NCI-H2029 treated with DMSO at 0.1 percent for 48 hours (cell line): ENCODE results near the gene NCBP3.

Experiments used
- DNase-seq: peaks from one replicate; lab custom pipeline; 2025; lab: John Stamatoyannopoulos, UW

NCBP3 gene, protein sequence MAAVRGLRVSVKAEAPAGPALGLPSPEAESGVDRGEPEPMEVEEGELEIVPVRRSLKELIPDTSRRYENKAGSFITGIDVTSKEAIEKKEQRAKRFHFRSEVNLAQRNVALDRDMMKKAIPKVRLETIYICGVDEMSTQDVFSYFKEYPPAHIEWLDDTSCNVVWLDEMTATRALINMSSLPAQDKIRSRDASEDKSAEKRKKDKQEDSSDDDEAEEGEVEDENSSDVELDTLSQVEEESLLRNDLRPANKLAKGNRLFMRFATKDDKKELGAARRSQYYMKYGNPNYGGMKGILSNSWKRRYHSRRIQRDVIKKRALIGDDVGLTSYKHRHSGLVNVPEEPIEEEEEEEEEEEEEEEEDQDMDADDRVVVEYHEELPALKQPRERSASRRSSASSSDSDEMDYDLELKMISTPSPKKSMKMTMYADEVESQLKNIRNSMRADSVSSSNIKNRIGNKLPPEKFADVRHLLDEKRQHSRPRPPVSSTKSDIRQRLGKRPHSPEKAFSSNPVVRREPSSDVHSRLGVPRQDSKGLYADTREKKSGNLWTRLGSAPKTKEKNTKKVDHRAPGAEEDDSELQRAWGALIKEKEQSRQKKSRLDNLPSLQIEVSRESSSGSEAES

DNA sequence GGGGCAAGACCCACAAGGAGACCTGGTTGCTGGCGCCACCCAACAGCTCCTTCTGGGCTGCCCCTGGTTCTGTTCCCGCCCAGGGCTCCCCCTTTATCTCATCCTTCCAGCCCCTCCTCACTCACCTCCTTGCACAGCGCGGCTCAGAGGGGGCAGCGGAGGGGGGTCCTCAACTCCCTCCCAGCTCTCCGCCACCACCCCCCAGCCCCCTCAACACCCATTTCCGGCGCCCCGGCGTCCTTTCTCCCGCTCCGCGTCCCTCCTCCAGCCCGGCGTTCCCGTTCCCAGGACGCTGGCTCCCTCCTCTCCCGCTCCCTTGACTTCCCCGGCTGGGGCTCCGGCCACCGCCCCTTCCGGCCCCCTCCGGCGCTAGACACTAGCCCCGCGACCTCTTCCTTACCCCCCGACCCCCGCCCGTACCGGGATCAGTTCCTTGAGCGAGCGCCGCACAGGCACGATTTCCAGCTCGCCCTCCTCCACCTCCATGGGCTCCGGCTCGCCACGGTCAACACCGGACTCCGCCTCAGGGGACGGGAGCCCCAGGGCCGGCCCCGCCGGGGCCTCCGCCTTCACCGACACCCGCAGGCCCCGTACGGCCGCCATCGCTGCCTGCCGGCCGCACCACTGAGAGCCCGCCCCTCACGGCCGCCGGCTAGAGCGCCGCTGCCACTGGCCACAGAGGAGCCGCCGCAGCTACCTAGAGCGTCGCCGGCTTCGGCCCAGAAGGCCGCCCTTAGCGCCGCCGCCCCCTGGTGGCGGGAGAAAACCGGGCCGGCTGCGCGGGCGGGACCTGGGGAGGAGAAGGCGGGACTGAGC lies at the start of gene NCBP3:
Gene NCBP3, minus strand, starts transcription at position 626 of the 816 bp plus-strand sequence. Its CDS starts 23 bp downstream, at position 603.
- peak; percentile 31 for DNase-seq

DNA sequence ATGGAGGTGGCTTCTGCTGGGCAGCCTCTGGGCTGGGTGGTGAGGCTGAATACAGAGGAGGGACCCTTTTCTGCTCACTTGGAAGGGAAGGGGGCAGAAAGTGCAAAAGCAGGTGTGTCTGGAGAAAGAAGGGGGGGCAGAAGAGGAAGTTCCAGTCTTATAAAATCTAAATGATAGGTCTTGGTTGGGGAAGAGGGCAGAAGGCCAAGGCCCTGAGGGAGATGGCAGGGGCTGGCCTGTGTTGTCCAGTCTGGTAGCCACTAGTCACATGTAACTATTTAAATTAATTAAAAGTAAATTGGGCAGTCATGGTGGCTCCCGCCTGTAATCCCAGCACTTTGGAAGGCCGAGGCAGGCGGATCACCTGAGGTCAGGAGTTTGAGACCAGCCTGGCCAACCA lies 49.3 kb upstream of the NCBP3 start:
- no peak for DNase-seq

DNA sequence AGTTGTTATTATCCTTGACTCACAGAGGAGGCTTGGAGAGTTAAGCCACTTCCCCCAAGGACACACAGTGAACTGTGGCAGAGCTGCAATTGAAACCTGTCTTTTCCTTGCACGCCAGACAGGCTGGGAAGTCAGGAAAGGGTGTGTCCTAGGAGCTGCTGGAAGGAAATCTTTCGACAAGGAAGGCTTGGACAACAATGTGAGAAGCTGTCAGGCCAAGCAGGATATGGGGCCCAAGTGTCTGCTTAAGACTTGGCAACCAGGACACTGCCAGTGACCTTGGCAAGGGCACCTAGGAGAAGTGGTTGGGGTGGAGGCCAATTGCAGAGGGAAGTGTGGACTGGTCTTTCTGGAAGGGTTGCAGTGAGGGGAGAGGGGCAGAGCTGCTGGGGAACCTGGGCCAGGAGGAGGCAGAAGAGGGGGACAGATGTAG lies 48.9 kb upstream of the NCBP3 start:
- no peak for DNase-seq

DNA sequence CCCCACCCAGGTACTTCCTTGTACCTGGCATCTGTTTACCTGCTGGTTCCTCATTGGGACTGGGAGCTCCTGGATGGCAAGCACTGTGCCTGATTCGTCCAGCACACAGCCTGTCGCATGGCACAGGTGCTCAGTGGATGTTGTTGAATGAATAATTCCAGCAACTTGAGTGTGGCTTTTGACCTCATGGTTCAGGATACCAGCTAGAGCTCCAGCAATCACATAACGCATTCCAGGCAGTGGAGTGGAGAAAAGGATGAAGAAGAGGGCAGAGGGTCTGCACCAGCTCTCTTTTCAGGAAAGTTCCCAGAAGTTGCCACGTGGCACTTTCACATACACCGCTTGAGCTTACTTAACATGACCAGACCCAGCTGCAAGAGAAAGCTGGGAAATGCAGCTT lies 48.1 kb upstream of the NCBP3 start:
- DNase-seq: no peak

DNA sequence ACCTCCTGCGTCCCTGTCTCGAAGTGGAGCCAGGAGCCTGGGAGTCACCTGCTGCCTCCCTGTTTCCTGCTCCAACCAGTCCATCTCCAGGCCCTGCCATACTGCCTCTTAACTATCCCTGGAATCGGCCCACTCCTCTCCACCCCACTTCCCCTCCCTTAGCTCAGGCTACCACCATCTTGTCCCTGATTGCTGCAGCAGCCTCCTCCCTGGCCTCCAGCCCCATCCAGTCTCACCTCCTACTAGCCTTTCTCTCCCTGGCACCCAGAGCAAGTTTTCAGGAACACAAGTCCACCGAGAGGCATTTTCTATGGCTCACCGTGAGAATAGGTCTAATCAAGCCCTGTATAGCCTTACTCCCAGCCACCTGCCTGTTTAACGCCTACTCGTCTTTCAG lies 47.7 kb upstream of the NCBP3 start:
- DNase-seq: no peak

DNA sequence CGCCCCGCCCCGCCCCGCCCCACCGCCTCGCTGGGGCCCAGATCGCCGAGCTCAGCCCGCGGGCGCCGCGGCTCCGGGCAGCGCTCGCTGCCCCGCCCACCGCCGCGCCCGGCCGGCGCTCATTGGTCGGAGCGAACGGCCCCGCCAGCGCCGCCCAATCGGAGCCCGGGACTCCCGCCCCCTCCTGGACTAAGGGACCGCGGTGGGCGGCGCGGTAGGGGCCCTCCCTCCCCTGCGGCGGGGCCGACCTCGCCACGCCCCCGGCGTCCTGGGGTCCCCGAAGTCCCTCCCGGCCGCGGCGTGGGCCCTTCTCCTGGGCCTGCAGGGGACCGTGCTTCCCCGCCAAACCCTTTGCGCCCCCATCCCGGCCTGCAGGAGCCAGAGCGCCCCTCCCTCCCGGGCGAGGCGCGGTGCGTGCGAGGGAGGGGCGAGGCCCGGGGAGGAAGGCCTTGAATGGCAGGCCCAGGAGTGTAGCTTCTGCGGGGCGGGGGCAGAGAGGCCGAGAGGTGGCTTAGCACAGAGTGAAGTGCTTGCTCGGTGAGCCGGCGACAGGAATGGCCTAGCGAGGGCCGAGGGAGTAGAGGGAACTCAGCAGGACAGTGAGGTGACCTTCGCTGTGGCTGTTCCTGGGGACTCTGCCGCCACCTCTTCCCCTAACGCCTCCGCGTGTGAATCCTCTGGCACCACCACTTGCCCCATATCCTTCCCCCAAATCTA lies 47.1 kb upstream of the NCBP3 start, which contains the start of gene CAMKK1:
Gene CAMKK1, minus strand, starts transcription at position 51 of the 717 bp plus-strand sequence. CDS start 7,366 bp downstream, outside the sequence.
- DNase-seq: no peak

DNA sequence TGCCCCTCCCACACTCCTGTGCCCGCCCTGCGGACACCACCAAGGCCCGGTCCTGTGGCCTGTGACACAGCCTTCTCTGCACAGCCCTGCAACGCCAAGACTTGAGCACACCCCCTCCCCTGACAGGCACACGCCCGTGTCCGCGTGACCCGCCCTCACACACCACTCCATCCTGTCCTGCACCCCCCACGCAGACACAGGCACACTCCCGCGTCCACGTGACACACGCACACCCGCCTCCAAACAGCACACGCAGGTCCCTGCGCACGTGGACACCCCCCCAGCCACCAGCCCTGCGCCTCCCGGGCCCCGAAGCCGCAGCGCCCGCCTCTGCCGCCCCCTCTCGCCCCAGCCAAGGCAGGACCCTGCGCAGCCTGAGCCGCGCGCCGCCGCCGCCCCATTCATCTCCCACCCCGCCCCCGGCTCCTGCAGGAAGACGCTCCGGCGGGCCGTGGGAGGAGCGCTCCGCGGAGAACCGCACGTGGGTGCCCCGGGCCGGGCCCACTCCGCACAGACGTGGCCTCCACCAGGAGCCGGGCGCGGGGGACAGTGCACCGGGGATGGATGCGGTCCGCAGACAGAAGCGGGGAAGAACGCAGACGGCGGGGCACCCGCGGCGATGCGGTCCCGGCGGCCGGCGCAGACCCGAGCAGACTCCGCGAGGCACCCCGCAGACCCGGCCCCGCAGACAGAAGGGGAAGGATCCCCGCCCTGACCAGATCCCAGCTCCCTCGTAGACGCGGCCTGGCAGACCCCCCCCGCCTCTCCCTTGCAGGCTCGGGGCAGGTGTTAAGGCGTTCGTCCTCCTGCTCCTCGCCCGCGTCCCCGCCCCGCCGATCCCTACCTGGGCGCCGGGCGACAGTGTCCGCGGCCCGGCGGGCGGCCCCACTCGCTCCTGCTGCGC lies 46.3 kb upstream of the NCBP3 start:
- DNase-seq: no peak

DNA sequence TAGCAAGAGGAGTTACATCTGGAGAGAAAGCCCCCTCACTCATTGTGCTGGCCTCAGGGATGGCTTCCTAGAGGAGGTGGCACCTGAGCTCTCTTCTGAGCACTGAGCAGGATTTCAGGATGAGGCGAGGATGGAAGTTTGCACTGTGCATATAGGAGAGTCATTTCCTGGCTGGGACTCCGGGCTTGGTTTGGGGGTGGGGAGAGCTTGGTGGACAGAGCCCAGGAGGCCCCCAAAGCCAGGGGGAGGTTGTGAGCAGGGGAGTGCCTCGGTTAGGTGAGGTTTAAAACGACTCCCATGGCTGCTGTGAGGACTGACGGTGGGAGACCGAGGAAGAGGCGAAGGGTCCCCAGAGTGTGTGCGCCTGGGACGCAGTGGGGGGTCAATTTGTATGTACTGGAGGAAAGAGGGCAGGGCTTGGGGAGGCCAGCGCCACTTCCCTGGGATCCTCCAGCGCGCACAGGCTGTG lies 45.6 kb upstream of the NCBP3 start:
- DNase-seq: no peak

DNA sequence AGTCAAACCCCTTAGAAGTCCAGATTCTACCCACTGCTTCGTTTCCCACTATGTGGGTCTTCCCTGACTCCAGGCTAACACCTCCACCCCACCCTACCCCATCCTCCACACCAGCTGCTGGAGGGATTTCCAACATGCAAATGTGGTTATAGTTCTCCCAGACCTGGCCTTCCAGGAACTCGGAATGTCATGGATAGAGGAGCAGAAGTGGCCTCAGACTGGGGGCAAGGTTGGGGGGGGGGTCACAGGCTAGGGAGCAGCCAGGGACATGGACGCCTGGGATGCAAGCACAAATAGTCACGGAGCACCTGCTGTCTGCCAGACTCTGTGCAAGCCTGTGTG lies 44.8 kb upstream of the NCBP3 start:
- no peak for DNase-seq

DNA sequence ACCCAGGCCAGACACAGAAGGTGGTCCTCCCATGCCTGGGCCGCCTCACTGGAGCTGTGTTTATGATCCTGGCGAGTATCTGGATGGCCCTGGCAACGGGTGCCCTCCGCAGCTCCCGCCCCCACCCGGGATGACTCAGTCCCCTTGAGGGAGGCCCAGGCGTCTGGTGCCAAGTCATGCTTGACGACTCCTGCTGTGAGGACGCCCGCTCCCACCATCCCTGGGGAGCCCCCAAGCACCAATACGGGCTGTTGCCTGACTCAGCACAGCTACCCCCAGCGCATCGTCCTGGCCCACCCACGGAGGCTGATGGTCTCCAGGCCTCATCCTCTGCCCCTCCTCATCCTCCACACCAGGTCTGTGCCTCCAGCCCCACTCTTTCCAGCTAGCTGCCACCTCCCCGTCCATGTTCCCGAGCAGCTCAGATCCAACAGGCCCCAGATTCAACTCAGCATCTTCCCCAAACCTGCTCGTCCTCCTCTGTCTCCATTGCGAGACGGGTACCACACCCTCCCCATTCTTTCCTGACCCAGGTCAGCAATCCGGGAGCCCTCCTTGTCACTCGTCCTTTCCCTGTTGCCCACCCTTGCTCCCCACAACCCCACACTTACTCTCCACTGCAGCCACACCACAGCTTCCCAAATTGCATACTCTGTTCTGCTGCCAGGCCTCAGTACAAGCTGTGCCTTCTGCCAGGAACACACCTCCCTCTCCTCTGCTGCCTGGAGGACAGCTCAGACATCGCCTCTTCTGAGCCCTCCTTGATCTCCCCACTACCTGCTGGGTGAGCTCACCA lies 44.2 kb upstream of the NCBP3 start:
- no peak for DNase-seq

DNA sequence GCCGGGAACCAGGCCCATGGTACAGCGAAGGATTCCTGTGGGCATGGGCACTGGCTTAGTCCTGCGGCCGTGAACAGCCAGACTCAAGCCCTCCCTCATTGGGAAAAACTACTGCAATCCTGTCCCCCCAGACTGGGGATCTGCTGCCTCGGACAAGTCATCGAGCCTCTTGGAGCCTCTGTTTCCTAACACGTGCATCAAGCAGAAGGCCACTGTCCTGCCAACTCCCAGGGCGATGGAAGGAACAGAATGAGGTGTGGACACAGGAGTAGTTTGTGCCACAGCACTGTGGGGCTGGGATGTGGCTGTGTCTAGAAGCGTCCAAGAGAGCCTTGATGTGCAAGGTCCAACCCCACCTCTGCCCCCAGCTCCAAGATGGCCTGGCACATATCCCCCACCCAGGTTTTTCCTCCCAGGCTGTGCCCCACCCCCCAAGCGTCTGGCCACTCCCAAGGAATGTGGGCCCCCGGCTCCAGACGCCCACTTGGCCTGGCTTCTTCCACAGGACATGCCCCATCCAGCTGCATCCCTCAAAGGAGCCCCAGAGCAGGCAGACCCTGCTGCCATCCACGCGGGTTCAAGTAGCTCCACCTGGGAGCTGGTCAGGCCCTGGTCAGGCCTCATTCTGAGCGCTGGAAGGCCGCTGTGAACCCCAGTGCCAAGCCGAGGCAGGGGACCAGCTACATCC lies 43.4 kb upstream of the NCBP3 start:
- no peak for DNase-seq

DNA sequence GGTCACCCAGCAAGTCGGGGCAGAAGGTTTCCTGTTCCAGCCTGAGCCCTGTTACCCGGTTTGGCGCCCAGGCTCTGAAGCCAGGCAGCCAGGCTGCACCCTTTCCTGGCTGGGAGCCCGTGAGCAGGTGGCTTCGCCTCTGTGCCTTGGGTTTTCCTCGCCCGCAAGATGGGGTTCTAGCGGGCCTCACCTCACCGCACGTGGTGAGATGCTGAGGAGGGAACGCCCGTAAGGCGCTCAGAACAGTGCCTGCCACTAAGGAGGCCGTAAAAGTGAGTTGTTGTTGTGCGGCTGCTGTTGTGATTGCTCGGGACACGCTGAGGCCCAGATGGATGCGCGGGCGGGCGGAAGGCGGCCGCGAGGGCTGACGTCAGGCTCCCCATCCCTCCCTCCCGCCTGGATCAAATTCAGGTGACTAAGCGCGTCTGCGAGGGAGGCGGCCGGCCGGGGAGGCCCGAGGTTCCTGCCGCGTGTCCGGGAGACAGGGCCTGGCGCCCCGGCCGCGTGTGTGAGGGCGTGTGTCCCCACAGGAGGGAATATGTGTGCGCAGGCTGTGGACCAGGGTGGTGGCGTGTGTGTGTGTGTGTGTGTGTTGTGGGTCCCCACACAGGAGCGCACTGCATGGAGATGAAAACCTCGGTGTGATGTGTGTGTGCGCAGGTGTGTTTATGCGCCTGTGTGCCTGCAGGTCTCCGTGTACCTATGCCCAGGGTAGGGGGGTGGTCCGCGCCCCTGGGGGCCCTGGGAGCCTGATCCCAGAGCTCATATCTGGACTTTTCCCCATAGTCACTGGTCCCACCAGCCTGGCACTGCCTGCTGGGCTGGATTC lies 42.5 kb upstream of the NCBP3 start:
- DNase-seq: peak; percentile 44

DNA sequence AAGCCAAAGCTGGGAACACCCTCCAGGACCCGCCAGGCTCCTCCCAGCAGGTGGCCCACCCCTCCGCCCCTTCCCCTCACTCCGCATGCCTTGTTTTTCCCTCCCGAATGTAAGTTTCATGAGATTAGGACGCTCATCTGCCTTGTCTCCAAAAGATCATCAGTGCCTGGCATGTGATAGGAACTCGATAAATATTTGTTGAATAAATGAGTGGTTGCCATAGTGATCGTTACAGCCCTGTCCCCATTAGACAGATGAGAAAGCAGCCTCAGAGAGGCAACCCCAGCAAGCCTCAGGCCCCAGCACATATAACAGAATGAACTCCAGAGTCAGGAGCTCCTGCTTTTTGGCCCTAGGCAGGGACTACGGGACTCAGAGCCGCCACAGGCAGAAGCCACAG lies 41.8 kb upstream of the NCBP3 start:
- peak; percentile 48 for DNase-seq

DNA sequence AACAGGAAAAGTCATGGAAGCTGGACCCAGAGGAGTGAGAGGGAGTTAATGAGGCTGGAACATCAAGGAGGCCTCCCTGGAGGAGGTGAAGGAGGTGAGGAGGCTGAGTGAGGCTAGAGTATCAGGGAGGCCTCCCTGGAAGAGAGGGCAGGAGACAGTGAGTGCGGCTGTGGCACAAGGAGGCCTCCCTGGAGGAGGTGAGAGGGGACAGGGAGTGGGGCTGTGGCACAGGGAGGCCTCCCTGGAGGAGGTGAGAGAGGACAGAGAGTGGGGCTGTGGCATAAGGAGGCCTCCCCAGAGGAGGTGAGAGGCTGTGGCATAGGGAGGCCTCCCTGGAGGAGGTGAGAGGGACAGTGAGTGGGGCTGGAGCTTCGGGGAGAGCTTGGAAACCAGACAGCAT lies 41.3 kb upstream of the NCBP3 start:
- no peak for DNase-seq

DNA sequence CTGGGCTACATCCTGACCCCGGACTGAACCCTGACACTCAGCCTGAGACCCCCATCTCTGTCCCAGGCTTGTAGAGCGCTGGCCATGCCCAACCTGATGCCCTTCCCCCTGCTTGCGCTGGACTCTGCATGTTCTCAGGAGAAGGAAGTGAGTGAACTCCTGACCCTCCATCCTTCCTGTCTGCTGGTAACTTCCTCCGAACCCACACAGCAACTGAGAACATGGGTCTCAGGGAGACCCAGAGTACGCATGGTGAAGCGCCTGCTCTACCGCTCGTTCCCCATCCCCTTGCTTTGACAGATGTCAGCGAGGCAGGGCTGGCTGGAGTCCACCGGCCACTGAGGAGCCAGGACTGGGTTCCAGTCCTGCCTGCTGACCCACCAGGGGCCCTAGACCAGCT lies 40.7 kb upstream of the NCBP3 start:
- no peak for DNase-seq

DNA sequence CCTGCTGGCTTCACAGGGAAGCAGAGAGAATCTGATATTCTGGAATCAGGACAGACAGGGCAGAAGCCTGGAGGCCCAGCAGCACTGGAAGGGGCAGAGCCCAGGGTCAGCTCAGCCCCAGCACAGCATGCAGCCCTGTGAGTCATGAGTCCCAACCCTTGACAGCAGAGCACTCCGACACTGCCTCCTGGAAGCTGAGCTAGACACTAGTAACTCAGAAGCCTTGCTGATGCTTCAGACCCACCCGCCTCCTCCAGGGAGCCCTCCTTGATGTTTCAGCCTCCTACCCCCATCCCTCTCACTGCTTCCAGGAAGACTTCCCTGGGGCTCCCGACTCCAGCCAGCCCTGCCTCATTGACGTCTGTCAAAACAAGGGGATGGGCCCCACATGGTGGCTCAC lies 39.9 kb upstream of the NCBP3 start:
- DNase-seq: no peak

DNA sequence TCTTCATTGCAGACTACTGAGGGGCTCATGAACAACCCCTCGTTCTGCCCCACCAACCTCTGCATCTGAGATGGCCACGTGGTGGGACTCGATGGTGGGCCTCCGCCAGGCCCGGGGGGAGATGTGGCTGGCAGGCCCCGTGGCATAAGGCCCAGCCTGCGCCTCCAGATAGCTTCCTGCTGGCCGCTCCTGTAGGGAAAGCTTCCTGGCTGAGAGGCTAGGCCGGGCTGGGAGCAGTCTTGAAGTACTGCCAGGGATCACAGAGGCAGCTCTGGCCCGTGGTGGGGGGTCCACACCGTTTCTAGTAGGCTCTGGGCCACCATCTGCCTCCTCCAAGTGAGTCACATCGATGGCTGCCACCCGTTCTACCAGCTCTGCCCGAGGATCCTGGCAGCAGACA lies 39.2 kb upstream of the NCBP3 start:
- DNase-seq: no peak

DNA sequence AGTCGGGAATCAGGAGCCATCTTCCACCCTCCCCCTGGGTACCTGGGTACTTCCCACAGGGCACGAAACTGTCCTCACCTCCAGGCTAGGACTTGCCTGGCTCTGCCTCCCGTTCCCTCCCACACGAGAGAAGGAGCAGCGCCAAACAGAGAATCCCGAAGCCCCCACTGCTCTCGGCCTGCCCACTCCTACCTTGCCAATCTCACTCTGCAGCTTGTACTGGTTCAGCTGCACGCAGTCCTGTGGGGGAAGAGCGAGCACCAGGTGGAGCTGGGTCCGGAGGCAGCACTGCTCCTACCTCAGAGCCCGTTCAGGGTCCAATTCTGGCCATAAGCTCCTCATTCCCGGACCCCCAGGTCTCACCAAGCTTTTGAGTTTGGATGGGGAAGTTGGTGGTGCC lies 38.1 kb upstream of the NCBP3 start:
- DNase-seq: no peak

DNA sequence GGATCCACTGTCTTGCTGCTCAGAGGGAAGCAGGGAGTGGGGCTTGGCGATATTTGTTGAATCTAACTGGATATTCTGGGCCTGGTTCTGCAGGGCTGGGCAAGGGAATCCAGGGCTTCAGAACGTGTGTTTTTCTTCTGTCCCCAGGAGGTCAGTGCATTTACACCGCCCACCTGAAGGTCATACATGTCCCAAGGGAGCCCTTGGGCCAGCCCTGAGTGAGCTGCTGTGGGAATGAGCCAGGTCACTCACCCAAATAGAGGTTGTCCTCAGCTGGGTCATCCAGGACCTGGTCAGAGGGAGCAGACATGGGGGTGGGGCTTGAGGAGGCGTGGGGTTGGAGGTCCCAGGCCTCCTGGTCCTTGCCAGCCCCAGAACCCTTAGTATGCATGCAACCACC lies 36.2 kb upstream of the NCBP3 start:
- DNase-seq: no peak
